HepG2 (cell line): Measurements from ENCODE around the gene SRPRB. TPM values are rescaled to one million over a fixed set of nuclear protein-coding genes. Genes with fewer than 3 reads are reported as not detected.

Source experiments
- ATAC-seq: fragments of 200-7000 bp; cut with Tn5 transposase; 3 replicates; pipeline ENCODE4 v1.9.1; 2020; ENCODE audit warnings: mild to moderate bottlenecking, moderate library complexity
- BruUV-seq: library from RNA; stranded (reverse); fragments of 400-500 nt; replicated peaks from 2 replicates; lab custom pipeline; 2021; lab: Mats Ljungman, UMichigan
- CTCF ChIA-PET: fragments of 300-600 bp; formaldehyde crosslinking; extraction: SDS; loops from one replicate; lab custom pipeline; 2021; ENCODE audit warnings: low total read pairs, inconsistent platforms, low intra/inter-chr PET ratio; lab: Yijun Ruan, JAX
- POLR2A ChIA-PET: fragments of 350-600 bp; sonication (Branson Sonifier 250); formaldehyde crosslinking; loops from one replicate; lab custom pipeline; 2020; ENCODE audit warnings: antibody characterized with exemption, inconsistent platforms; lab: Yijun Ruan, JAX
- DNase-seq: peaks from one replicate; pipeline ENCODE4 v3.0.0-alpha.2; 2015; ENCODE audit warnings: low spot score
- FAIRE-seq: peaks from 3 replicates; lab custom pipeline; 2011; peaks lifted over from hg19 to GRCh38; lab: Jason Lieb, UNC
- H2AFZ ChIP-seq: one replicate; pipeline ENCODE4 v1.6.1; 2011; ENCODE audit warnings: low read length, inconsistent platforms
- H3K27ac ChIP-seq: fragments of 300-600 bp; 3 replicates; pipeline ENCODE4 v1.8.0; 2011; ENCODE audit warnings: mixed run types, mild to moderate bottlenecking, mixed read lengths, low read length, inconsistent platforms; ENCODE audit not compliant: insufficient read depth; ENCODE audit errors: extremely low read length
- H3K27me3 ChIP-seq, 2 experiments: fragments of 200-600 bp in 1 of 2; 2 replicates in 1 of 2; 3 replicates in 1 of 2; pipeline versions ENCODE4 v1.6.0 to v1.8.0; 2011; ENCODE audit warnings: low read length in 2 of 2, mild to moderate bottlenecking in 2 of 2, moderate library complexity in 2 of 2, inconsistent platforms in 1 of 2; ENCODE audit not compliant: insufficient read depth in 2 of 2, control insufficient read depth in 1 of 2
- H3K36me3 ChIP-seq, 2 experiments: fragments of 200-600 bp in 1 of 2; replicated peaks in 1 of 2; 2 replicates in 1 of 2; 3 replicates in 1 of 2; pipeline versions ENCODE4 v1.5.1 to v1.8.0; 2011; ENCODE audit warnings: low read length in 2 of 2, inconsistent platforms in 1 of 2; ENCODE audit not compliant: insufficient read depth in 2 of 2, control insufficient read depth in 1 of 2
- H3K4me1 ChIP-seq: 2 replicates; pipeline ENCODE4 v1.5.1; 2012; ENCODE audit warnings: low read length, inconsistent platforms; ENCODE audit not compliant: insufficient read depth
- H3K4me2 ChIP-seq: 2 replicates; pipeline ENCODE4 v1.6.0; 2011; ENCODE audit warnings: low read depth, low read length, inconsistent platforms
- H3K4me3 ChIP-seq, 3 experiments: fragments of 200-600 bp in 1 of 3; sonication (generic), shearing (Covaris generic) in 1 of 3; replicated peaks in 1 of 3; 2 replicates each; pipeline ENCODE4 v1.5.1; 2011 to 2016; ENCODE audit warnings: low read length in 3 of 3, inconsistent platforms in 2 of 3, low read depth in 2 of 3, mild to moderate bottlenecking in 2 of 3, control low read depth in 1 of 3, mixed read lengths in 1 of 3; ENCODE audit not compliant: insufficient read depth in 1 of 3
- H3K79me2 ChIP-seq: one replicate; pipeline ENCODE4 v1.6.1; 2011; ENCODE audit warnings: low read length, inconsistent platforms; ENCODE audit not compliant: insufficient read depth
- H3K9ac ChIP-seq: 2 replicates; pipeline ENCODE4 v1.6.0; 2011; ENCODE audit warnings: mild to moderate bottlenecking, low read depth, low read length, inconsistent platforms; ENCODE audit not compliant: insufficient read depth
- H3K9me3 ChIP-seq: 2 replicates; pipeline ENCODE4 v1.5.1; 2012; ENCODE audit warnings: mild to moderate bottlenecking, low read length
- H4K20me1 ChIP-seq: 2 replicates; pipeline ENCODE4 v1.6.0; 2011; ENCODE audit warnings: inconsistent platforms, mild to moderate bottlenecking, low read length, moderate library complexity; ENCODE audit not compliant: insufficient read depth
- HOXA7 ChIP-seq: sonication (generic); formaldehyde crosslinking; IDR thresholded peaks from 2 replicates; pipeline ENCODE4 v1.8.1; 2022; ENCODE audit warnings: mild to moderate bottlenecking, missing genetic modification reagents, moderate library complexity
- PLRG1 ChIP-seq: fragments of 450-650 bp; conservative IDR thresholded peaks from 2 replicates; pipeline ENCODE4 v1.6.1; 2016
- POLR2A ChIP-seq, 2 experiments: IDR thresholded peaks; 2 replicates each; pipeline ENCODE4 v1.6.1; 2011; ENCODE audit warnings: low read depth in 2 of 2, low read length in 2 of 2, mild to moderate bottlenecking in 1 of 2, moderate library complexity in 1 of 2; ENCODE audit not compliant: insufficient read depth in 1 of 2
- SAP130 ChIP-seq: IDR thresholded peaks from 2 replicates; pipeline ENCODE4 v1.6.1; 2016; ENCODE audit warnings: low read depth
- SETDB1 ChIP-seq: sonication (generic); formaldehyde crosslinking; IDR thresholded peaks from 2 replicates; pipeline ENCODE4 v1.5.1; 2020; ENCODE audit warnings: missing genetic modification reagents, mild to moderate bottlenecking, borderline replicate concordance
- ZMYM3 ChIP-seq: sonication (generic); formaldehyde crosslinking; IDR thresholded peaks from 2 replicates; pipeline ENCODE4 v1.5.1; 2020; ENCODE audit warnings: mild to moderate bottlenecking, missing genetic modification reagents
- ZNF629 ChIP-seq: sonication (generic); formaldehyde crosslinking; conservative IDR thresholded peaks from 2 replicates; pipeline ENCODE4 v1.5.0; 2020; ENCODE audit warnings: missing genetic modification reagents
- WGBS: methylation state at CpG from one replicate; pipeline ENCODE4 v1.1.6; 2017; ENCODE audit warnings: low lambda C conversion rate; 5-methylcytosine and 5-hydroxymethylcytosine counted together
- in situ Hi-C: cut with HindIII; loops from 2 replicates; pipeline ENCODE4 v1.10.0; 2017; ENCODE audit warnings: low pct_unique_long_range_greater_than_20kb; ENCODE audit not compliant: extremely low pct_ligation_motif_present
- intact Hi-C: fragments of 100-400 bp; cut with micrococcal nuclease; formaldehyde crosslinking; loops from one replicate; pipeline ENCODE4 v1.10.0; 2022; ENCODE audit not compliant: unreplicated experiment
- polyA plus RNA-seq, 8 experiments: library from polyadenylated mRNA; depleted of rRNA in 3 of 8; stranded (reverse) in 7 of 8; unstranded in 1 of 8; fragments of >200 nt; fragmentation: Illumina TruSeq in 4 of 8; extraction: Trizol in 4 of 8; gene quantifications; 2 replicates each; pipeline versions ENCODE4 v1.2.1 to v1.2.3, GENCODE V29; 2011 to 2016; ENCODE audit warnings: low read depth in 4 of 8, missing spikeins in 1 of 8, mixed read lengths in 1 of 8; ENCODE audit not compliant: insufficient read depth in 1 of 8
- total RNA-seq, 5 experiments: library from RNA; depleted of rRNA; stranded (reverse); fragments of >200 nt; fragmentation: Illumina TruSeq; extraction: Trizol; gene quantifications; 2 replicates each; pipeline ENCODE4 v1.2.3, GENCODE V29; 2016; ENCODE audit warnings: low read depth in 1 of 5
- TF ChIP-seq, protein P1 (sequence below): sonication (generic); formaldehyde crosslinking; IDR thresholded peaks from 2 replicates; pipeline ENCODE4 v1.4.0; 2020; ENCODE audit warnings: mild to moderate bottlenecking, missing genetic modification reagents
- TF ChIP-seq, protein P2 (sequence below), 2 experiments: IDR thresholded peaks; 2 replicates each; pipeline ENCODE4 v1.6.1; 2011 to 2012; ENCODE audit warnings: low read length in 2 of 2, borderline replicate concordance in 1 of 2, low read depth in 1 of 2, mild to moderate bottlenecking in 1 of 2, moderate library complexity in 1 of 2
- TF ChIP-seq, protein P3 (sequence below): sonication (generic); formaldehyde crosslinking; IDR thresholded peaks from 2 replicates; pipeline ENCODE4 v1.4.0; 2020; ENCODE audit warnings: missing genetic modification reagents

The SRPRB gene
- total and polyA plus RNA-seq, 2 of the 13 experiments (the other 11 are each of a cell fraction or from before 2014, with no cell fraction given) = 41.0 to 111 TPM

DNA sequence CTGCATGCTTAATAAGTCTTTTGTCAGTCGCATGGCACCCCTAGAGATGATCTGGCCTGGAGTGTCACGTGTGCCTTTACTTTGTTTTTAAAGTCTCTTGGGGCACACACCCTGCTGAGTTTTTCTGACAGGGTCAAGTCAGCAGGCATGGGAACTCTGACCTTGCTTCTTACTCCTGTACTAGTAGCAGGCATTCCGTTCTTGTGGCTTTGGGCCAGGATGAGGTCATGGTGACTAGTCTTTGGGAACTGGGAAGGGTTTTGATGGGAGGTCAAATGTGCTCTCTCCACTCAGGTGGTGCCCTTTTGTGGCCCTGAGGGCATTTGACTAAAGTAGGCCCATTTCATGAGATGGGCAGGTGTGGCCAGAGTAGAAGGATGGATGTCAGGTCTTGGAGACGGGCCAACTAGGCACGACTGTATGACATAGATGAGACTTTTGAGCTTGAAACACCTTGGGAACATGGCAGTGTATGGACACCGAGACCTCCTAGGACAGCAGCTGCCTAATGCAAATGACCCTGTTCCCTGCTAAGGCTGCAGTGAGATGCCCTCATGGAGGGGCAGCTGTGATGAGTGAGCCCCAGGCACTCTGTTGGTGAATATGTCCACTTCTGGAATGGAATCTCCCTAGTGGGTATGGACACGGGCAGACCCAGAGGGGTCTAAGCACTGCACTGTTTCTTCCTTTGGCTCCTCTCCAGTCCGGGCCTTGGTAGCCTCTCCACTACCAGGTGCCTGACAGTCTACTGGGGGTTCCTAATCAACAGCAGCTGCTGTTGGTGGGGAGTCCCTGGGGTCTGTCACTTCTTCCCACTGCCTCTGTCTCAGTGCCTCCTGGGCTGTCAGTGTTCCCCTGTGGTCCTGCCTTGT lies 16.4 kb downstream of the SRPRB start:
- 85% methylated on average over 6 of the region's 8 CpGs for WGBS
- H3K36me3 ChIP-seq = peaks cover 18 to 43% of the 10 kb centered on the region in 2 experiments
- H3K4me3 ChIP-seq = no peak overlapping the region
- no peak overlapping the region for H3K27ac ChIP-seq
- in situ Hi-C loops = loop anchor here (5.0 kb wide), 1 partner anchor 160 kb away; the partner anchor contains the start of gene TOPBP1
- ChIA-PET CTCF (interaction anchor here (2.6 kb wide), 1 partner anchor 159 kb away, joined by 10 read pairs; the partner anchor contains the start of gene TOPBP1), POLR2A (no interaction called here)
- H3K27me3 ChIP-seq = no peaks in the 10 kb centered on the region
- 0 out of 2 replicates have a peak, but pooled peaks cover 2% of the 10 kb centered on the region for H4K20me1 ChIP-seq
- intact Hi-C loops = loop anchor here (5.0 kb wide), 1 partner anchor 160 kb away; the partner anchor contains the start of gene TOPBP1
- H3K9ac ChIP-seq = no peak overlapping the region
- FAIRE-seq (peak; percentile 32), ATAC-seq (peak; percentile 82), DNase-seq (peak; percentile 83)
- no peaks in the 10 kb centered on the region for H3K79me2 ChIP-seq
- BruUV-seq = no TSS peak
- H3K9me3 ChIP-seq = no peaks in the 10 kb centered on the region
- no peak overlapping the region for H3K4me2 ChIP-seq
- H3K4me1 ChIP-seq = 0 out of 2 replicates have a peak, but pooled peaks cover 5% of the 10 kb centered on the region
- no peak overlapping the region for H2AFZ ChIP-seq
- TF ChIP-seq SETDB1 (CRISPR knock-in tag) (no peak), ZMYM3 (CRISPR knock-in tag) (no peak), HOXA7 (CRISPR knock-in tag) (no peak), PLRG1 (no peak), SAP130 (CRISPR knock-in tag) (peak; percentile 30; the same call in 1 of the 2 replicates), ZNF629 (CRISPR knock-in tag) (peak; percentile 80), POLR2A (IDR thresholded peaks at IDR 0.05; ENCODE audit: insufficient read depth in 1 of 2, low read depth in 2 of 2, low read length in 2 of 2) (peak in 1 of 2 experiments; percentile 29; a peak in 1 of 4 replicates)
- TF ChIP-seq, protein P1, sequence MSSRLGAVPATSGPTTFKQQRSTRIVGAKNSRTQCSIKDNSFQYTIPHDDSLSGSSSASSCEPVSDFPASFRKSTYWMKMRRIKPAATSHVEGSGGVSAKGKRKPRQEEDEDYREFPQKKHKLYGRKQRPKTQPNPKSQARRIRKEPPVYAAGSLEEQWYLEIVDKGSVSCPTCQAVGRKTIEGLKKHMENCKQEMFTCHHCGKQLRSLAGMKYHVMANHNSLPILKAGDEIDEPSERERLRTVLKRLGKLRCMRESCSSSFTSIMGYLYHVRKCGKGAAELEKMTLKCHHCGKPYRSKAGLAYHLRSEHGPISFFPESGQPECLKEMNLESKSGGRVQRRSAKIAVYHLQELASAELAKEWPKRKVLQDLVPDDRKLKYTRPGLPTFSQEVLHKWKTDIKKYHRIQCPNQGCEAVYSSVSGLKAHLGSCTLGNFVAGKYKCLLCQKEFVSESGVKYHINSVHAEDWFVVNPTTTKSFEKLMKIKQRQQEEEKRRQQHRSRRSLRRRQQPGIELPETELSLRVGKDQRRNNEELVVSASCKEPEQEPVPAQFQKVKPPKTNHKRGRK (CRISPR knock-in tag) = no peak
- TF ChIP-seq, protein P2, sequence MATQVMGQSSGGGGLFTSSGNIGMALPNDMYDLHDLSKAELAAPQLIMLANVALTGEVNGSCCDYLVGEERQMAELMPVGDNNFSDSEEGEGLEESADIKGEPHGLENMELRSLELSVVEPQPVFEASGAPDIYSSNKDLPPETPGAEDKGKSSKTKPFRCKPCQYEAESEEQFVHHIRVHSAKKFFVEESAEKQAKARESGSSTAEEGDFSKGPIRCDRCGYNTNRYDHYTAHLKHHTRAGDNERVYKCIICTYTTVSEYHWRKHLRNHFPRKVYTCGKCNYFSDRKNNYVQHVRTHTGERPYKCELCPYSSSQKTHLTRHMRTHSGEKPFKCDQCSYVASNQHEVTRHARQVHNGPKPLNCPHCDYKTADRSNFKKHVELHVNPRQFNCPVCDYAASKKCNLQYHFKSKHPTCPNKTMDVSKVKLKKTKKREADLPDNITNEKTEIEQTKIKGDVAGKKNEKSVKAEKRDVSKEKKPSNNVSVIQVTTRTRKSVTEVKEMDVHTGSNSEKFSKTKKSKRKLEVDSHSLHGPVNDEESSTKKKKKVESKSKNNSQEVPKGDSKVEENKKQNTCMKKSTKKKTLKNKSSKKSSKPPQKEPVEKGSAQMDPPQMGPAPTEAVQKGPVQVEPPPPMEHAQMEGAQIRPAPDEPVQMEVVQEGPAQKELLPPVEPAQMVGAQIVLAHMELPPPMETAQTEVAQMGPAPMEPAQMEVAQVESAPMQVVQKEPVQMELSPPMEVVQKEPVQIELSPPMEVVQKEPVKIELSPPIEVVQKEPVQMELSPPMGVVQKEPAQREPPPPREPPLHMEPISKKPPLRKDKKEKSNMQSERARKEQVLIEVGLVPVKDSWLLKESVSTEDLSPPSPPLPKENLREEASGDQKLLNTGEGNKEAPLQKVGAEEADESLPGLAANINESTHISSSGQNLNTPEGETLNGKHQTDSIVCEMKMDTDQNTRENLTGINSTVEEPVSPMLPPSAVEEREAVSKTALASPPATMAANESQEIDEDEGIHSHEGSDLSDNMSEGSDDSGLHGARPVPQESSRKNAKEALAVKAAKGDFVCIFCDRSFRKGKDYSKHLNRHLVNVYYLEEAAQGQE (IDR thresholded peaks at IDR 0.05; ENCODE audit: borderline replicate concordance in 1 of 2, low read depth in 1 of 2, low read length in 2 of 2) = no peak
- TF ChIP-seq, protein P3, sequence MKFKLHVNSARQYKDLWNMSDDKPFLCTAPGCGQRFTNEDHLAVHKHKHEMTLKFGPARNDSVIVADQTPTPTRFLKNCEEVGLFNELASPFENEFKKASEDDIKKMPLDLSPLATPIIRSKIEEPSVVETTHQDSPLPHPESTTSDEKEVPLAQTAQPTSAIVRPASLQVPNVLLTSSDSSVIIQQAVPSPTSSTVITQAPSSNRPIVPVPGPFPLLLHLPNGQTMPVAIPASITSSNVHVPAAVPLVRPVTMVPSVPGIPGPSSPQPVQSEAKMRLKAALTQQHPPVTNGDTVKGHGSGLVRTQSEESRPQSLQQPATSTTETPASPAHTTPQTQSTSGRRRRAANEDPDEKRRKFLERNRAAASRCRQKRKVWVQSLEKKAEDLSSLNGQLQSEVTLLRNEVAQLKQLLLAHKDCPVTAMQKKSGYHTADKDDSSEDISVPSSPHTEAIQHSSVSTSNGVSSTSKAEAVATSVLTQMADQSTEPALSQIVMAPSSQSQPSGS = peak; percentile 24; the same call in 1 of the 2 replicates
